Loucy (cell line): Measurements from ENCODE around the gene HSPBP1.

Experiments
- H2AFZ ChIP-seq: fragments of 200-600 bp; sonication (generic); 2 replicates; pipeline ENCODE4 v1.6.0; 2016; ENCODE audit warnings: antibody characterized with exemption, mild to moderate bottlenecking, low read length, moderate library complexity
- H3F3A ChIP-seq: fragments of 200-600 bp; 2 replicates; pipeline ENCODE4 v1.6.0; 2016; ENCODE audit warnings: antibody characterized with exemption, low read depth, mild to moderate bottlenecking
- H3K27me3 ChIP-seq: fragments of 200-600 bp; sonication (generic); 2 replicates; pipeline ENCODE4 v1.6.1; 2014; ENCODE audit warnings: low read length, mild to moderate bottlenecking; ENCODE audit not compliant: insufficient read depth, poor library complexity, severe bottlenecking
- H3K36me3 ChIP-seq: fragments of 200-600 bp; sonication (generic); 2 replicates; pipeline ENCODE4 v1.6.1; 2016; ENCODE audit warnings: low read length; ENCODE audit not compliant: insufficient read depth
- H3K4me1 ChIP-seq: fragments of 200-600 bp; sonication (generic); 2 replicates; pipeline ENCODE4 v1.5.1; 2014; ENCODE audit warnings: low read length, mild to moderate bottlenecking; ENCODE audit not compliant: insufficient read depth, poor library complexity, severe bottlenecking
- H3K4me2 ChIP-seq: fragments of 200-600 bp; sonication (generic); 2 replicates; pipeline ENCODE4 v1.6.0; 2014; ENCODE audit warnings: antibody characterized with exemption, low read length, low read depth, mild to moderate bottlenecking; ENCODE audit not compliant: poor library complexity, severe bottlenecking
- H3K4me3 ChIP-seq: fragments of 200-600 bp; sonication (generic); 2 replicates; pipeline ENCODE4 v1.5.1; 2014; ENCODE audit warnings: low read length, mild to moderate bottlenecking, mixed read lengths; ENCODE audit not compliant: poor library complexity, severe bottlenecking
- H3K79me2 ChIP-seq: fragments of 200-600 bp; sonication (generic); 2 replicates; pipeline ENCODE4 v1.6.1; 2014; ENCODE audit warnings: low read length; ENCODE audit not compliant: insufficient read depth
- H3K9ac ChIP-seq: fragments of 200-600 bp; sonication (generic); 2 replicates; pipeline ENCODE4 v1.6.0; 2014; ENCODE audit warnings: mild to moderate bottlenecking, low read depth, low read length, moderate library complexity; ENCODE audit not compliant: poor library complexity, severe bottlenecking
- H3K9me2 ChIP-seq: fragments of 200-600 bp; sonication (generic); replicated peaks from 2 replicates; pipeline ENCODE4 v1.6.1; 2016; ENCODE audit warnings: low read depth, low read length, mixed read lengths
- H3K9me3 ChIP-seq: fragments of 200-600 bp; sonication (generic); 2 replicates; pipeline ENCODE4 v1.6.1; 2014; ENCODE audit warnings: mild to moderate bottlenecking, antibody characterized with exemption, low read length, low read depth; ENCODE audit not compliant: insufficient read depth
- H4K20me1 ChIP-seq: fragments of 200-600 bp; sonication (generic); 2 replicates; pipeline ENCODE4 v1.6.0; 2014; ENCODE audit warnings: antibody characterized with exemption, low read length, mild to moderate bottlenecking; ENCODE audit not compliant: insufficient read depth, poor library complexity, severe bottlenecking
- EZH2phosphoT487 ChIP-seq: fragments of 200-600 bp; IDR thresholded peaks from 2 replicates; pipeline ENCODE4 v1.6.1; 2018; ENCODE audit warnings: antibody characterized with exemption, mild to moderate bottlenecking, moderate library complexity, borderline replicate concordance
- TF ChIP-seq, protein P1 (sequence below): fragments of 200-600 bp; sonication (generic); conservative IDR thresholded peaks from 2 replicates; pipeline ENCODE4 v1.5.1; 2014; ENCODE audit warnings: mild to moderate bottlenecking, antibody characterized with exemption, low read length

The HSPBP1 gene

DNA sequence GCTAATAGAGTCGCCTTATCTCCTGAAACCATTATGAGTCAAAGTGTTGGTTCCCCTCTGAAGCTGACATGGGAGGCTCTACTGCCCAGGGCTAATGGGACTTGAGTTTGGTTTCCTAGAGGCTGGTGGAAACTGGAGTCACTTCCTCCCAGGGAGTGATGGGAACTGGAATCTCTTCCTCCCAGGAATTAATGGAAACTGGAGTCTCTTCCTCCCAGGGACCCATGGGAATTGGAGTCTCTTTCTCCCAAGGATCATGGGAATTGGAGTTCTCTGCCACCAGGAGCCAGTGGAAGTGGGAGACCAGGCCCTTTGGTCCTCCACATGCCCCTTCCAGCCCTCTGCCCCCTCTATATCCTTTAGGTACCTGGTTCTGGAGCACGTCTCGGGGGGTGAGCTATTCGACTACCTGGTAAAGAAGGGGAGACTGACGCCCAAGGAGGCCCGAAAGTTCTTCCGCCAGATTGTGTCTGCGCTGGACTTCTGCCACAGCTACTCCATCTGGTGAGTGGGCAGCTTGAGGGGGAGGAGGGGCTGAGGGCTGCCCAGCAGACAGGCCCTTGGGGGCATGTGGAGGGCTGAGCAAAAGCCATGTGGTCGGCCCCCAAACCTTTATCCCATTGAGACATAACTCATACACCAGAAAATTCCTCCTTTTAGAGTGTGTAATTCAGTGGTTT lies 9.3 kb upstream of the HSPBP1 start:
- peaks cover 3% of the 10 kb centered on the region; the same call in 1 of the 2 replicates for H3F3A ChIP-seq
- no peaks in the 10 kb centered on the region for H3K27me3 ChIP-seq
- no peak overlapping the region for H3K4me2 ChIP-seq
- no peak overlapping the region for H3K4me3 ChIP-seq
- TF ChIP-seq, protein P1, sequence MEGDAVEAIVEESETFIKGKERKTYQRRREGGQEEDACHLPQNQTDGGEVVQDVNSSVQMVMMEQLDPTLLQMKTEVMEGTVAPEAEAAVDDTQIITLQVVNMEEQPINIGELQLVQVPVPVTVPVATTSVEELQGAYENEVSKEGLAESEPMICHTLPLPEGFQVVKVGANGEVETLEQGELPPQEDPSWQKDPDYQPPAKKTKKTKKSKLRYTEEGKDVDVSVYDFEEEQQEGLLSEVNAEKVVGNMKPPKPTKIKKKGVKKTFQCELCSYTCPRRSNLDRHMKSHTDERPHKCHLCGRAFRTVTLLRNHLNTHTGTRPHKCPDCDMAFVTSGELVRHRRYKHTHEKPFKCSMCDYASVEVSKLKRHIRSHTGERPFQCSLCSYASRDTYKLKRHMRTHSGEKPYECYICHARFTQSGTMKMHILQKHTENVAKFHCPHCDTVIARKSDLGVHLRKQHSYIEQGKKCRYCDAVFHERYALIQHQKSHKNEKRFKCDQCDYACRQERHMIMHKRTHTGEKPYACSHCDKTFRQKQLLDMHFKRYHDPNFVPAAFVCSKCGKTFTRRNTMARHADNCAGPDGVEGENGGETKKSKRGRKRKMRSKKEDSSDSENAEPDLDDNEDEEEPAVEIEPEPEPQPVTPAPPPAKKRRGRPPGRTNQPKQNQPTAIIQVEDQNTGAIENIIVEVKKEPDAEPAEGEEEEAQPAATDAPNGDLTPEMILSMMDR: no peak
- no peak for TF ChIP-seq EZH2phosphoT487
- H4K20me1 ChIP-seq: no peaks in the 10 kb centered on the region
- H3K9me2 ChIP-seq: no peaks in the 10 kb centered on the region
- H3K9me3 ChIP-seq: no peaks in the 10 kb centered on the region
- H3K36me3 ChIP-seq: no peaks in the 10 kb centered on the region
- H3K9ac ChIP-seq: no peak overlapping the region
- no peaks in the 10 kb centered on the region for H3K79me2 ChIP-seq
- no peak overlapping the region for H2AFZ ChIP-seq
- H3K4me1 ChIP-seq: no peaks in the 10 kb centered on the region

DNA sequence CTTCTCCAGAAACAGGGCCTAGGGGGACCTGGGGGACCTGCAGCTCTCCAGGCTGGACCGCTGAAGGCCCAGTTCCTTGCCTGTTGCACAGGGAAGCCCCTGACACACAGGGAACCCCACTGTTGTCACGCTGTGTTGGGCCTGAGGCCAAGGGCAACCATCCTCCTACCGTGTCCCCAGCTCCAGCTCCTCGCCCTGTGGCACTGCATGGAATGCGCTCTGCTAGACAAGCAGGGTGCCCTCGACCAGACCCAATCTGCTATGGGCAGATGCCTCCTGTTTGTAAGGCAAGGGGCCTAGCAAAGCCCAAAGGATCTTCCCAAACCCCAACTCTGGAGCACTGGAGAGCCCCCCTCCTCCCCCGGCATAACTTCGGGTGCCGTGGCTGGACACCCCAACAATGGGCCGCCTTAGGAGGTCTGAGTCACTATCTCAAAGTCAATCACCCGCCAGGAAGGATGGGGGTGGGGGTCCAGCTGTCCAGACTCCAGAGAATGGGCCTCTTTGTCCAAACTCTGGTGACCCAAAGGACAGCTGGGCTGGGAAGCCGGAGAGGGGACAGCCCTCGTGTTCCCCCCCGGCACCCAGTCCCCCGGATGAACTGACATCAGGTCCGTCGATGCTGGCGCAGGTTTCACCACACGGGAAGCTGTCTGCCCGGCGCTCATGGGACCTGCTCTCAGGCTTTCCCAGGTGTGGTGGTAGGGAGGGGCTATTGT lies 7.6 kb upstream of the HSPBP1 start:
- Histone ChIP-seq H3K36me3 (no peaks in the 10 kb centered on the region), H3F3A (peaks cover 3% of the 10 kb centered on the region; the same call in 1 of the 2 replicates), H3K4me1 (no peaks in the 10 kb centered on the region), H4K20me1 (no peaks in the 10 kb centered on the region), H3K9me3 (no peaks in the 10 kb centered on the region), H3K9me2 (no peaks in the 10 kb centered on the region), H3K27me3 (no peaks in the 10 kb centered on the region), H3K79me2 (no peaks in the 10 kb centered on the region), H2AFZ (no peak overlapping the region), H3K4me2 (no peak overlapping the region), H3K9ac (no peak overlapping the region), H3K4me3 (no peak overlapping the region)
- no peak for TF ChIP-seq EZH2phosphoT487
- TF ChIP-seq, protein P1: no peak

DNA sequence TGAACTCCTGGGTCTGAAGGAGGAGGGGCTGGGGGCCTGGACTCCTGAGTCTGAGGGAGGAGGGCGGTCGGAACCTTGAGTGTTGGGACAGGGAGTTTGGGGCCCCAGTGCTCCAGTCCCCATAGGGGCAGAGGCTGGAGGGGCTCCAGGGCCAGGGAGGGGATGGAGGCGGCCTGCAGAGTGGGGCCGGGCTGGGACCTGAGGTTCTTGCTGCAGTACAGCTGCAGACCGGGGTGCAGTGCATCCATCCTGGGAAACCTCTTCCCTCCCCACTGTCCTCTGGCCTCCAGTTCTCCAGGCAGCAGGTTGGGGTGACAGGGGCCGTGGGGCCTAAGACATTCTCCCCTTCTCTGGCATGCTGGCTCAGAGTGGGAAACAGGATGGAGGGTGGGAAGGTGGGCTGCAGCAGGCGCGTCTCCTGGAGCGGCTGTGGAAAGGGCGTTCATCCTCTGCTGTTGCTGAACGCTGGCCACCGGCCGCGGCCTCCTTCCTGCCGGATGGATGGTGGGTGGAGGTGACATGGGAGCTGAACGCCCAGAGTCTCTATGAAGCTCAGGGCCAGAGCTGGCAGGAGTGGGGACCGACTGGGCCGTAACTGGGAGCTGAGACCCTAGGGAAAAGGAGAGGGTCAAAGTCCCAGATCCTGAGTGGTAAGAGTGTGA lies 5.5 kb upstream of the HSPBP1 start:
- Histone ChIP-seq H3K9me2 (no peaks in the 10 kb centered on the region), H3K4me1 (peaks cover 7% of the 10 kb centered on the region), H2AFZ (no peak overlapping the region), H4K20me1 (no peaks in the 10 kb centered on the region), H3K9me3 (no peaks in the 10 kb centered on the region), H3K4me3 (no peak overlapping the region), H3K27me3 (no peaks in the 10 kb centered on the region), H3K36me3 (no peaks in the 10 kb centered on the region), H3K4me2 (no peak overlapping the region), H3F3A (peaks cover 6% of the 10 kb centered on the region; the same call in 1 of the 2 replicates), H3K79me2 (no peaks in the 10 kb centered on the region), H3K9ac (no peak overlapping the region)
- no peak for TF ChIP-seq EZH2phosphoT487
- TF ChIP-seq, protein P1: no peak
